ENCODE data around the gene ATP8B1. TPM values are rescaled to one million over a fixed set of nuclear protein-coding genes. Genes with fewer than 3 reads are reported as not detected.

The ATP8B1 gene
- total RNA-seq, 6 experiments from 2014 or later = 9.0 to 18.4 (median 17.1) TPM

DNA sequence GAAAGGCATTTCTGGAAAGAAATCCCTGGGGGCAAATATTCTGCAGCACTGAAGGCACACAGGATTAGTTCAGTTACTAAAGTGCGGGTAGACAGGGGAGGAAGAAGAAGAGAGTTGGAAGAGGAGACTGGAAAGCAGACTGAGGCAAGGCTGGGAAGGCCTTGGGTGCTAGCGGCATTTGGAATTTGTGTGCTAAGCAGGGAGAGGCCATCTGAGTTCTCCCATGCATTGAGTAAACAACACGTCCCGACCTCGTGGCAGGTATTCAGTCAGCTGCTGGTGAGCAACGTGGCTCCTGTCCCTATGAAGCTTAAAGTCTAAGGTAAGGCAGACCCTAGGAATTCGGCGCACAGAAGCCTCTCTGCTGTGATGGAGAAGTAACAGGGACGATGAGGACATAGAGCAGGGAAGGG is 30.7 kb downstream of the ATP8B1 start:
- peak; percentile 78 to 89 (median 86) for ATAC-seq

DNA sequence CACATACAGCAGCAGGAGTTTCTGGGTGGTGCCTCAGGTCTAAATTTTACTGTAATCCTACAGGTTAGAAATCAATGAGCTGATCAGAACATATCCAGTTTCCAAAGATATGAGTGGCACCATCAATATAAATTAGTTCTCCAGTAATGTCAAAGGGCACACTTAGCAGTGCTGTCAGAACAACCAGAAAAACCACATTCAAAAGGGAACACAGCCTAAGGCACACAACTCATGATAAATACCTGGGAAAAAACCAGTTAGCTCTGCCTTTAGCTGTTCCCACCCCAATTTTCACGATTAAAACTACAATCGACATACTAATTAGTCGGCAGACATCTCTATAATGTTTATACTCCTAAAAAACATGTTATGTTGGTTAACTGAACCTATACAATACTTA is 31.5 kb downstream of the ATP8B1 start:
- no peak for TF ChIP-seq POLR2A (IDR thresholded peaks at IDR 0.05)
- TF ChIP-seq, protein P1, sequence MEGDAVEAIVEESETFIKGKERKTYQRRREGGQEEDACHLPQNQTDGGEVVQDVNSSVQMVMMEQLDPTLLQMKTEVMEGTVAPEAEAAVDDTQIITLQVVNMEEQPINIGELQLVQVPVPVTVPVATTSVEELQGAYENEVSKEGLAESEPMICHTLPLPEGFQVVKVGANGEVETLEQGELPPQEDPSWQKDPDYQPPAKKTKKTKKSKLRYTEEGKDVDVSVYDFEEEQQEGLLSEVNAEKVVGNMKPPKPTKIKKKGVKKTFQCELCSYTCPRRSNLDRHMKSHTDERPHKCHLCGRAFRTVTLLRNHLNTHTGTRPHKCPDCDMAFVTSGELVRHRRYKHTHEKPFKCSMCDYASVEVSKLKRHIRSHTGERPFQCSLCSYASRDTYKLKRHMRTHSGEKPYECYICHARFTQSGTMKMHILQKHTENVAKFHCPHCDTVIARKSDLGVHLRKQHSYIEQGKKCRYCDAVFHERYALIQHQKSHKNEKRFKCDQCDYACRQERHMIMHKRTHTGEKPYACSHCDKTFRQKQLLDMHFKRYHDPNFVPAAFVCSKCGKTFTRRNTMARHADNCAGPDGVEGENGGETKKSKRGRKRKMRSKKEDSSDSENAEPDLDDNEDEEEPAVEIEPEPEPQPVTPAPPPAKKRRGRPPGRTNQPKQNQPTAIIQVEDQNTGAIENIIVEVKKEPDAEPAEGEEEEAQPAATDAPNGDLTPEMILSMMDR (IDR thresholded peaks at IDR 0.05) = no peak
- DNase-seq = no peak
- Histone ChIP-seq H3K9me3 (no peaks in the 10 kb centered on the region), H3K27ac (peak overlapping the region in 1 of 3 donors; percentile 4), H3K4me3 (no peak overlapping the region), H3K27me3 (no peaks in the 10 kb centered on the region), H3K36me3 (no peaks in the 10 kb centered on the region), H3K4me1 (peaks cover 0 to 17% (median 0%) of the 10 kb centered on the region in 4 donors)
- no peak for ATAC-seq
- 90% methylated on average over 3 of the region's 3 CpGs for WGBS (ENCODE audit: insufficient coverage, low coverage, low lambda C conversion rate, missing lambda C conversion rate)
- intact Hi-C loops (cut with DNase I) = no loop called here

More for the DNA sequence above, 30.7 kb downstream of the ATP8B1 start:
- 45% methylated on average over 9 of the region's 9 CpGs for WGBS (ENCODE audit: insufficient coverage, low coverage, low lambda C conversion rate, missing lambda C conversion rate)
- H3K4me3 ChIP-seq = no peak overlapping the region
- peaks cover 0 to 21% (median 0%) of the 10 kb centered on the region in 4 donors for H3K4me1 ChIP-seq
- no peaks in the 10 kb centered on the region for H3K36me3 ChIP-seq
- no peak overlapping the region for H3K27ac ChIP-seq
- DNase-seq = peak; percentile 62 to 72 (median 71)
- H3K27me3 ChIP-seq = no peaks in the 10 kb centered on the region
- no peaks in the 10 kb centered on the region for H3K9me3 ChIP-seq
- intact Hi-C loops (cut with DNase I) = no loop called here
- TF ChIP-seq, protein P1 (IDR thresholded peaks at IDR 0.05) = no peak
- no peak for TF ChIP-seq POLR2A (IDR thresholded peaks at IDR 0.05)

DNA sequence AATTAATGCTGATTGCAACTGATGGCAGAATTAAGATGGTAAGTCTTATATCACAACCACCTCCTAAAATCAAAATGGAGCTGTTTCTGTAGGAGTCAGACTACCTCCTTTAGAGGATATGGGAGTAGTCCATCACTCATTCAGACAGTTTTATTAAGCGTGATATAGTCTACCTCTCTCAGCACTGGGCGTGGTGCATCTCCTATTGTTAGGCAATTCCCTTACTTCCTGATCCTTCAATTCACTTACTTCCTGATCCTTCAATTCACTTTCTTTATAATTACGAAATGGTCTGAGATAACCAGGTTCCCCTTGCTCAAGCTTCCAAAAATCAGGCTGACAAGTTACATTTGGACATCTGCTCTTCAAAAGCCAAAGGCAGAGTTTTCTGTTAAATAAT is 31.9 kb downstream of the ATP8B1 start:
- WGBS (ENCODE audit: insufficient coverage, low coverage, low lambda C conversion rate, missing lambda C conversion rate) = 71% methylated on average over 3 of the region's 3 CpGs
- ATAC-seq = peak in 2 of 4 donors; percentile 9 to 16
- Histone ChIP-seq H3K9me3 (no peaks in the 10 kb centered on the region), H3K27me3 (no peaks in the 10 kb centered on the region), H3K4me3 (no peak overlapping the region), H3K27ac (peak overlapping the region in 1 of 3 donors; percentile 4), H3K4me1 (peaks cover 0 to 12% (median 0%) of the 10 kb centered on the region in 4 donors), H3K36me3 (no peaks in the 10 kb centered on the region)
- no peak for TF ChIP-seq POLR2A (IDR thresholded peaks at IDR 0.05)
- TF ChIP-seq, protein P1 (IDR thresholded peaks at IDR 0.05) = no peak
- no peak for DNase-seq
- intact Hi-C loops (cut with DNase I) = no loop called here

DNA sequence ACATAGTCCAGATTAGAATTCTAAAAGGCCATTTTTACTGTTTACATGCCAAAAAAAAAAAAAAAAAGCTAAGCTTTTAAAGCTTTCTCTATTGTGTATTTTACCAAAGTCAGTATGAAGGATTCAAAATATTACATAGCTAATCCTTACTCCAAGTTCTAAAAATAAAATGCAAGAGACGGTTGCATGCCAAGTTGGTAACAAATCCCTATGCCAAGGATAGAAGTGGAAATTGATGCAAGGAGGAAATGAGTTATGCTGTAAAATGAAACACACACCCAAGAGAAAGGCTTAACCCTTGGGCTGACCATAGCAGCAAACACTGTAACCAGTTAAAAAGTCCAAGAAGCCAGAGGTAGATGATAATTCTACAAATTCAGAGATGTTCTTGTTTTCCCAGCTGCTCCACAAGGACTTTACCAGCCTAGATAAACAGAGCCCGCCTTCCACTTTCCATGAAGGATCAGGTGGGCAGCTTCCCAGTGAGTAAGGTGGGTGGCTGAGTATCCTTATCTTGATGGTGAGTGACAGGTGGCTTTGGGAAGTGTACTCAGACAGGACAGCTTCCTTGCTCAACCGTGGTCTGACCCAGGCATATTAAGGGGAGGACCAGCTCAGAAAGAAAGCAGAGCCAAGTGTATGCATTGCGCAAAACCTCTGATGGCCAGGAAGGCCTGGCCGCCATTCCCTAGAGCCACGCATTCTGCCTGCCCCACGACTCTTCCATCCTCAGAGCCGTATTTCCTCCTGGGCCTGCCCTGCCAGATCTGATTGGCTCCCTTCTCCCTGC is 34.4 kb downstream of the ATP8B1 start:
- ATAC-seq (no peak), DNase-seq (no peak)
- intact Hi-C loops (cut with DNase I) = no loop called here
- H3K4me1 ChIP-seq = peaks cover 0 to 10% (median 0%) of the 10 kb centered on the region in 4 donors
- WGBS (ENCODE audit: insufficient coverage, low coverage, low lambda C conversion rate, missing lambda C conversion rate) = 55% methylated on average over 3 of the region's 8 CpGs
- H3K9me3 ChIP-seq = no peaks in the 10 kb centered on the region
- TF ChIP-seq POLR2A (IDR thresholded peaks at IDR 0.05) = no peak
- TF ChIP-seq, protein P1 (IDR thresholded peaks at IDR 0.05) = no peak
- no peak overlapping the region for H3K4me3 ChIP-seq
- no peaks in the 10 kb centered on the region for H3K36me3 ChIP-seq
- H3K27me3 ChIP-seq = no peaks in the 10 kb centered on the region
- H3K27ac ChIP-seq = no peak overlapping the region
